Endothelial cell of umbilical vein (primary cell): ENCODE measurements around the gene SPTLC1. TPM values are rescaled to one million over a fixed set of nuclear protein-coding genes. Genes with fewer than 3 reads are reported as not detected.
"Not testable (repeated sequence)": the region's sequence is repeated elsewhere in the genome, so short reads cannot be mapped to it uniquely, and the experiment has no call there.

Experiments
- BruUV-seq: library from RNA; stranded (reverse); fragments of 400-500 nt; replicated peaks from 2 replicates; lab custom pipeline; 2021; lab: Mats Ljungman, UMichigan
- CTCF ChIA-PET: fragments of 300-600, 350-600 bp; sonication (Branson Sonifier 250); formaldehyde crosslinking; loops from one replicate; lab custom pipeline; 2021; ENCODE audit warnings: antibody characterized with exemption, inconsistent platforms; lab: Charles Lee
- POLR2A ChIA-PET: fragments of 300-600, 350-600 bp; sonication (Branson Sonifier 250); formaldehyde crosslinking; loops from one replicate; lab custom pipeline; 2021; ENCODE audit warnings: antibody characterized with exemption, inconsistent platforms; lab: Charles Lee
- DNase-seq: peaks from one replicate; pipeline ENCODE4 v3.0.0-alpha.2; 2011; ENCODE audit warnings: low read depth, low spot score
- FAIRE-seq: peaks from 2 replicates; lab custom pipeline; 2011; peaks lifted over from hg19 to GRCh38; lab: Jason Lieb, UNC
- H2AFZ ChIP-seq: 2 replicates; pipeline ENCODE4 v1.6.0; 2012; ENCODE audit warnings: low read depth, low read length, control low read depth, inconsistent platforms
- H3K27ac ChIP-seq: 2 replicates; pipeline ENCODE4 v1.5.1; 2011; ENCODE audit warnings: low read depth, mild to moderate bottlenecking, control low read depth, low read length, moderate library complexity; ENCODE audit not compliant: insufficient read depth
- H3K27me3 ChIP-seq, 2 experiments: 2 replicates each; pipeline versions ENCODE4 v1.6.0 to v1.6.1; 2011; ENCODE audit warnings: low read length in 2 of 2, mixed read lengths in 1 of 2; ENCODE audit not compliant: control insufficient read depth in 2 of 2, insufficient read depth in 2 of 2
- H3K36me3 ChIP-seq, 2 experiments: 2 replicates in 1 of 2; 3 replicates in 1 of 2; pipeline ENCODE4 v1.5.1; 2011; ENCODE audit warnings: low read length in 2 of 2, mild to moderate bottlenecking in 1 of 2, moderate library complexity in 1 of 2; ENCODE audit not compliant: control insufficient read depth in 2 of 2, insufficient read depth in 2 of 2; ENCODE audit errors: extremely low read depth in 1 of 2
- H3K4me1 ChIP-seq: 3 replicates; pipeline ENCODE4 v1.5.1; 2011; ENCODE audit warnings: mild to moderate bottlenecking, low read length; ENCODE audit not compliant: control insufficient read depth, insufficient read depth; ENCODE audit errors: extremely low read depth
- H3K4me2 ChIP-seq: 2 replicates; pipeline ENCODE4 v1.6.1; 2011; ENCODE audit warnings: low read length, control low read depth, mixed read lengths; ENCODE audit not compliant: insufficient read depth
- H3K4me3 ChIP-seq, 3 experiments: fragments of 200-600 bp in 1 of 3; sonication (generic), shearing (Covaris generic) in 1 of 3; replicated peaks in 1 of 3; 2 replicates each; pipeline ENCODE4 v1.5.1; 2011 to 2016; ENCODE audit warnings: control low read depth in 3 of 3, low read length in 3 of 3, mild to moderate bottlenecking in 2 of 3, inconsistent platforms in 1 of 3, low read depth in 1 of 3, moderate library complexity in 1 of 3; ENCODE audit not compliant: insufficient read depth in 1 of 3
- H3K79me2 ChIP-seq: 2 replicates; pipeline ENCODE4 v1.6.0; 2012; ENCODE audit warnings: low read length, inconsistent platforms; ENCODE audit not compliant: control insufficient read depth, insufficient read depth
- H3K9ac ChIP-seq: replicated peaks from 2 replicates; pipeline ENCODE3; 2011; ENCODE audit warnings: low read length, control low read depth; ENCODE audit not compliant: insufficient read depth; ENCODE audit errors: extremely low read depth
- H3K9me1 ChIP-seq: replicated peaks from 3 replicates; pipeline ENCODE4 v1.6.0; 2011; ENCODE audit warnings: mild to moderate bottlenecking, low read length; ENCODE audit not compliant: control insufficient read depth, insufficient read depth; ENCODE audit errors: extremely low read depth
- H3K9me3 ChIP-seq: replicated peaks from 2 replicates; pipeline ENCODE4 v1.5.1; 2012; ENCODE audit warnings: low read length, inconsistent platforms; ENCODE audit not compliant: control insufficient read depth, insufficient read depth
- H4K20me1 ChIP-seq: replicated peaks from 2 replicates; pipeline ENCODE3; 2011; ENCODE audit warnings: mild to moderate bottlenecking, low read length; ENCODE audit not compliant: control insufficient read depth, insufficient read depth; ENCODE audit errors: extremely low read depth
- EZH2 ChIP-seq: IDR thresholded peaks from 2 replicates; pipeline ENCODE4 v1.6.1; 2012; ENCODE audit warnings: borderline replicate concordance, low read depth, mild to moderate bottlenecking, moderate library complexity, low read length, inconsistent platforms; ENCODE audit not compliant: severe bottlenecking
- JUN ChIP-seq: IDR thresholded peaks from 2 replicates; pipeline ENCODE4 v1.6.1; 2011; ENCODE audit warnings: borderline replicate concordance, low read depth; ENCODE audit not compliant: insufficient read length, insufficient read depth
- POLR2A ChIP-seq: IDR thresholded peaks from 2 replicates; pipeline ENCODE4 v1.6.1; 2012; ENCODE audit warnings: low read depth, mild to moderate bottlenecking, control low read depth, low read length
- dilution Hi-C: fragments of 300-500 bp; cut with MboI; formaldehyde crosslinking; loops from one replicate; pipeline ENCODE4 v1.15.0; 2019; ENCODE audit warnings: low sequenced_read_pairs; ENCODE audit not compliant: extremely low pct_ligation_motif_present
- intact Hi-C: fragments of 100-400 bp; cut with micrococcal nuclease; formaldehyde crosslinking; loops from one replicate; pipeline ENCODE4 v1.10.0; 2022
- polyA plus RNA-seq, 4 experiments: library from polyadenylated mRNA; depleted of rRNA in 3 of 4; stranded (reverse) in 3 of 4; unstranded in 1 of 4; fragments of >200 nt; gene quantifications; 2 replicates each; pipeline versions ENCODE4 v1.2.1 to v1.2.3, GENCODE V29; 2011 to 2012; ENCODE audit warnings: missing spikeins in 1 of 4
- total RNA-seq: library from RNA; stranded (reverse); gene quantifications from 2 replicates; pipeline ENCODE4 v1.2.3, GENCODE V29; 2021
- TF ChIP-seq, protein P1 (sequence below): IDR thresholded peaks from 2 replicates; pipeline ENCODE4 v1.6.1; 2011; ENCODE audit not compliant: insufficient read depth, insufficient read length

Gene SPTLC1
- total and polyA plus RNA-seq, 2 donors (not counting 3 experiments of a cell fraction or from before 2014, with no cell fraction given) = 35.9 to 68.5 TPM

DNA sequence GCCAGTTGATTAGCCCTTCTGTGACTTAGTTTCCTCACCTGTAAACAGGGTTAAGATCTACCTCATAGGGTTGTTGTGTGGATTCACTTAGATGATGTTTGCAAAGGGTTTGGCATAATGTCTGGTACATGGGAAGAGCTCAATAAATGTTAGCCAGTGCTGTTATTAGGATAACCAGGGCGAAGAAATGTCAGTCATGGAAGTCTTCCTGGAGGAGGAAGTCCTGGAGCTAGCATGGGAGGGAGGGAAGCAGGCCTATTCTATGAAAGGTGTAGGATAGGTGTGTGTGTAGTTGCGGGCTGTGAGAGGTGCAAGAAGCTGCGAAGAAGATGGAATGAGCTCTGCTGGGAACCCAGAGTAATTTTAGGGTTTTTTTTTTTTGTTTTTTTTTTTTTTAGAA is 30.6 kb upstream of the SPTLC1 start:
- POLR2A ChIA-PET, H3K79me2 ChIP-seq, H2AFZ ChIP-seq, H3K36me3 ChIP-seq, dilution Hi-C loops, intact Hi-C loops, DNase-seq, BruUV-seq, H3K9ac ChIP-seq, H4K20me1 ChIP-seq, H3K27me3 ChIP-seq, H3K9me1 ChIP-seq, FAIRE-seq, H3K4me2 ChIP-seq, H3K4me3 ChIP-seq, H3K9me3 ChIP-seq, H3K27ac ChIP-seq: not testable (repeated sequence)
- H3K4me1 ChIP-seq = peaks cover 20% of the 10 kb centered on the region
- CTCF ChIA-PET = interaction anchor here (2.6 kb wide), 1 partner anchor 7 kb away, joined by 22 read pairs; no protein-coding TSS in a partner anchor

DNA sequence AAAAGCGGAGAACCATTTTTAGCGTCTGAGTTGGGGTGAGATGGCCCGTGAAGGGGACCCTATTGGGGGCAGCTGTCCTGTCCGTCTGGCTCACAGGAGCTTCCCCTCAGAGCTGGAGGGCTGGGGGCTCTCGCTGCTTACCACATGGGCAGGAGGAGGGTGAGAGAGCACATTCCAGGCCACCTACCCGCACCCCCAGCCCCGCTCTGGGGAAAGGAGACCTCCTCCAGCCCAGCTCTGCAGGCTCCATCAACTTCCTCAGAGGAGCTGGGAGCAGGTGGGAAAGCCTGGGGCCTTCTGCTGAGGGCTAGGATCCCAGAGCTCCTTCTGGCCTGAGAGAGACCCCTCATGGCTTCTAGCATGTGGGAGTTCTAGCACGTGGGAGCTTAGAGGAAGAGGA is 27.1 kb upstream of the SPTLC1 start:
- no peaks in the 10 kb centered on the region for H3K36me3 ChIP-seq
- BruUV-seq = no TSS peak
- no peak for FAIRE-seq
- dilution Hi-C loops = no loop called here
- DNase-seq = no peak
- H3K9me3 ChIP-seq = no peaks in the 10 kb centered on the region
- no peaks in the 10 kb centered on the region for H4K20me1 ChIP-seq
- no peak overlapping the region for H2AFZ ChIP-seq
- intact Hi-C loops = loop anchor here (5.0 kb wide), 1 partner anchor 65 kb away; no protein-coding TSS in a partner anchor
- H3K9me1 ChIP-seq = no peaks in the 10 kb centered on the region
- H3K79me2 ChIP-seq = no peaks in the 10 kb centered on the region
- ChIA-PET CTCF (interaction anchor here (1.3 to 9.0 kb wide), 3 partner anchors 8 to 99 kb away, joined by 4 to 239 read pairs (median 40); no protein-coding TSS in a partner anchor), POLR2A (no interaction called here)
- no peaks in the 10 kb centered on the region for H3K27me3 ChIP-seq
- H3K4me2 ChIP-seq = no peak overlapping the region
- TF ChIP-seq, protein P1, sequence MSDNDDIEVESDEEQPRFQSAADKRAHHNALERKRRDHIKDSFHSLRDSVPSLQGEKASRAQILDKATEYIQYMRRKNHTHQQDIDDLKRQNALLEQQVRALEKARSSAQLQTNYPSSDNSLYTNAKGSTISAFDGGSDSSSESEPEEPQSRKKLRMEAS = no peak
- TF ChIP-seq POLR2A (no peak), EZH2 (no peak), JUN (no peak)
- no peak overlapping the region for H3K27ac ChIP-seq
- no peak overlapping the region for H3K9ac ChIP-seq
- no peak overlapping the region for H3K4me3 ChIP-seq
- peaks cover 19% of the 10 kb centered on the region for H3K4me1 ChIP-seq
